Amygdala (tissue), 56 donors: ENCODE measurements around the gene PFKFB1.
A peak's percentile ranks its signal among the peaks of the same experiment; 100 is the strongest.

Experiments used
- DNase-seq, 56 donors: peaks; one replicate each; lab custom pipeline; 2025; lab: John Stamatoyannopoulos, UW

PFKFB1 gene

DNA sequence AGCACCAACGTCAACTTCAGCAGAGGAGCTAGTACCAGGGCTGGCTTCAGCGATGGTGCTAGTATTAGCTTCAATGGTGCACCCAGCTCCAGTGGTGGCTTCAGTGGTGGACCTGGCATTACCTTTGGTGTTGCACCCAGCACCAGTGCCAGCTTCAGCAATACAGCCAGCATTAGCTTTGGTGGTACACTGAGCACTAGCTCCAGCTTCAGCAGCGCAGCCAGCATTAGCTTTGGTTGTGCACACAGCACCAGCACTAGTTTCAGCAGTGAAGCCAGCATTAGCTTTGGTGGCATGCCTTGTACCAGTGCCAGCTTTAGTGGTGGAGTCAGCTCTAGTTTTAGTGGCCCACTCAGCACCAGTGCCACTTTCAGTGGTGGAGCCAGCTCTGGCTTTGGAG lies 65.1 kb downstream of the PFKFB1 start:
- DNase-seq, result no peak

DNA sequence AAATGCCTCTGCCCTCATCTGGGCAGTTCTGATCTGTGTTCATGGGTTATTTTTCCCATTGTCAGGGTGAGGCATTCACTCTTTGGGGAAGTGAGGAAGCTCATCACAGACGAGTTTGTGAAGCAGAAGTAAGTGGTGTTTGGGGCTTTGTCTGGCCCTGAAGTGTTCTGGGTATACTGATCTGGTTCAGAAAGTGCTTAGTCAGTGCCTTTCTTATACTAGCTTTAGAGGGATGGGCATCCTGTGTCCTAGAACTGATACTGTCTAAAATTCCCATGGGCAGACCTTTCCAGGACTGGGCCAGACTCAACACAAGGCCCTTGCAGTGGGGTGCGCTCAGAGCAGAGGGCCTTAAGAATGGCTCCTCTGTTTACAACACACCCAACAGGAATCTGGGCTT lies 67.0 kb downstream of the PFKFB1 start:
- no peak for DNase-seq

DNA sequence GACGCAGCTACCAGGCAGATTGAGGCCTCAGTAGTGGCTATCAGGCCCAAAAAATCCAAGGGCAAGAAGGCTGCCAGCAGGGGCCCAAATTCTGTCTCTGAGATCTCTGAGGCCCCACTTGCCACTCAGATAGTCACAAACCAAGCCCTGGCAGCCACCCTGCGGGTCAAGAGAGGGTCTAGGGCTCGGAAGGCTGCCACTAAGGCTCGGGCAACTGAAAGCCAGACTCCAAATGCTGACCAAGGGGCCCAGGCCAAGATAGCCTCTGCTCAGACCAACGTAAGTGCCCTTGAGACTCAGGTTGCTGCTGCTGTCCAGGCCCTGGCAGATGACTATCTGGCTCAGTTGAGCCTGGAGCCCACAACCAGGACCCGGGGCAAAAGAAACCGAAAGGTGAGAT lies 70.6 kb downstream of the PFKFB1 start:
- no peak for DNase-seq

DNA sequence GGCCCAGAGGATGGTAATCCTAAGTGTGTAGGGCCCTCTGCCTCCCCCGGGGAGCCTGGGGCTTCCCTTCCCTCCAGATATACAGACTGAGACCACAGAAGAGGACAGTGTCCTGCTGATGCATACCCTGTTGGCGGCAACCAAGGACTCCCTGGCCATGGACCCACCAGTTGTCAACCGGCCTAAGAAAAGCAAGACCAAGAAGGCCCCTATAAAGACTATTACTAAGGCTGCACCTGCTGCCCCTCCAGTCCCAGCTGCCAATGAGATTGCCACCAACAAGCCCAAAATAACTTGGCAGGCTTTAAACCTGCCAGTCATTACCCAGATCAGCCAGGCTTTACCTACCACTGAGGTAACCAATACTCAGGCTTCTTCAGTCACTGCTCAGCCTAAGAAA lies 71.4 kb downstream of the PFKFB1 start:
- no peak for DNase-seq

DNA sequence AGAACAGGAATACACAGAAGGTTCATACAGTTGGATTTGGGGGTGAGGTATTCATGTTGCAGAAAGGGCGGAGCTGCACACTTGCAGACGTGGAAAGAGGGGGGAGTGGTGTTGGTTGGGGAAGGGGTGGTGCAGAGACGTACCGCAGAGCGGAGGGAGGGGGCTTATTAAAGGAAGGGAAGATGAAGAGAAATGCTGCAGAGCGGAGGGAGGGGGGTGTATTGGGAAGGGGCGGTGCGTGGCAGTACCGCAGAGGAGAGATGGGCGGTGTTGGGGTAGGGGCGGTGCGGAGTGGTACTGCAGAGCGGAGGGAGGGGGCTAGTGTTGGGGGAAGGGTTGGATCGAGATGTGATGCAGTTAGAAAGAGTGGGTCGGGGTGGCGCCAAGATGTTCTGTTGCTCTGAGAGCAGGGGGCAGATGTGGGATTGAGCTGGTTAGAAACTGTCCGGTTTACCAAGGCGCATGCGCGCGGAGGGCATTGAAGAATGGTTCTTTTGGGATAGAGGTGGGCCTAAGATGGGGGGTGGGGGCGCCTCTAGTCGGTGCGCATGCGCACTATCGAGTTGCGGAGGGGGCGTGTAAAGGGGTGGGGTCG lies 72.5 kb downstream of the PFKFB1 start:
- DNase-seq, result peak in 53 of 56 donors; percentile 4 to 78 (median 49)

DNA sequence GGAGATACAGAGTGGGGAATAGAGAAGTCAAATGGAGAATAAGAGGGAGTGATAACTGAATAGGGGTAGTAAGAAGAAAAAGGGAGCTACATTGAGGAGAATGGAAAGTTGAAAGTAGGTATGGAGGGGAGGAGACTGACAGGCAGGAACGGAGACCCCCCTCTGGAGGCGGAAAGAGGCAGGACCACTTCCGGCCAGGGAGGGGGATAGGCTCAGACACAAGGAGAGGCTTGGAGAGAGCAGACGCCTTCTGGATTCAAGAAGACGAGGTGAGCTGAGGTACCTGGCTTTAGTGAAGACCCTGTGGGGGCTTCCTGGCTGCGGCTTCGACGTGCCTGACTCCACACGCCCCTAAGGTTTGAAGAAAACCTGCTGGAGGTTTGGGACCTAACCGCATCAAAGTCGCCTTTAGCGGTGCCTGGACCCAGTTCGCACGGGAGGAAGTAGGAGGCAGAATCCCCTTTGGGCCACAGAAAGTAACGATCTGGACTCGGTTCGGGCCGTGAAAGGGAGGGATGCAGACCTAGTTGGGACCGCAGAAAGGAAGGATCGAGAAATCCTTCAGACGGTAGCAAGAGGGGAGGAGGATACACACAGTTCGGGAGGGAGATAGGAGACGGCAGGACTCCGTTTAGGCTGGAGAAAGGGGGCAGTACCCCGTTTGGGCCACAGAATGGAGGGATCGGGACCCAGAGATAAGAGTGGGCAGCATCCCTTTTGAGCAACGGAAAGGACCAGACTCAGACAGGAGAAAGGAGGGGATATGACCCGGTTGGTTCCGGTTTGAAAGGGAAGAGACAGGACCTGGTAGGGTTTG lies 73.2 kb downstream of the PFKFB1 start, which contains the start of gene TRO:
Gene TRO, plus strand, starts transcription at position 215 of the 817 bp plus-strand sequence. CDS start 1,423 bp downstream, outside the sequence.
- peak in 13 of 56 donors; percentile 0 to 30 (median 6) for DNase-seq

DNA sequence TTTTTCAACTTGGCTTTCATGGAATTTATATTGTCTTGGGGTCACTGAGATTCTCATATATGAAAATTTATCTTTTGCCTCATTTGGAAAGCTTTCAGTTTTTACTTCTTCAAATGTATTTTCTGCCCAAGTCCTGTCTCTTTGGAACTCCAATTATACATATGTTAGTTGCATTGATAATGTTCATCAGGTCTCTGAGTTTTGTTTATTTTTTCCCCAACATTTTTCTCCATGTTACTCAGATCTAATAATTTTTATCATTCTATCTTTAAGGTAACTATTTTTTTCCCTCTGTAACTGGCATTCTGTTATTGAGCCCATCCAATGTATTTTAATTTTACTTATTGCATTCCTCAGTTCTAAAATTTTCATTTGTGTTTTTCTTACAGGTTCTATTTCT lies 84.0 kb downstream of the PFKFB1 start:
- no peak for DNase-seq

DNA sequence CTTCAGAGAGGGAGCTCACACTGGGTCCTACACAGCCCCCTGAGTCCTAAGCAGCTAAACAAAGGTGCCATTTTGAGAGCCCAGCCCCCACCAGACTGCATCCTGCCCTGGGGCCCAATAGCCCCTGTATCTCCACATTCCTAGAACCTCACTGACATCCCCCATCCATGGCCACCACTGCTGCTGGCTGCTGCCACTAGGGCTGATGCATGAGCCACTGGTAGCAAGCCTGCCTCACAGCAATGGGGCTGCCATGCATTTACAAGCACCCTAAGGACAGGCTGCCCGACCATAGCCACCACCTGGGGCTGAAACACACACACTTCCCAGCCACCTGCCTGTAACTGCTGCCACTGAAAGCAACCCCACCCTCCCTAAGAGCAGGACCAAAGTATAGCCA lies 99.8 kb downstream of the PFKFB1 start:
- DNase-seq, result no peak

DNA sequence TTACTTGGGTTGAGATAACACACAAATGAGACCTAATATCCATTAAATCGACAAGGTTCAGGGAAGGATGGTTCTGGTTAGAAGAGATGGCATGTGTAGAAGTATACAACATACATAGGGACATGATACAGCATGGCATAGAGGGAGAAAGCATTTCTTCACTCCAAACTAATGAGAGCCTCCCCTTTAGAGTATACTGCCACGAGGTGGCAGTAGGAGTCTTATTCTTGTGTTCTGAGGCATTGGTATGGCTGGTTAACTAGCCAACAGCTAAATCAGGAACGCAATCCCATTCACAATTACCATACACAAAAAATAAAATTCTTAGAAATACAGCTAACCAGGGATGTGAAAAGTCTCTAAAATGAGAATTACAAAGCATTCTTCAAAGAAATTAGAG lies 102.4 kb downstream of the PFKFB1 start:
- DNase-seq, result peak in 9 of 56 donors; percentile 0 to 44 (median 1)

DNA sequence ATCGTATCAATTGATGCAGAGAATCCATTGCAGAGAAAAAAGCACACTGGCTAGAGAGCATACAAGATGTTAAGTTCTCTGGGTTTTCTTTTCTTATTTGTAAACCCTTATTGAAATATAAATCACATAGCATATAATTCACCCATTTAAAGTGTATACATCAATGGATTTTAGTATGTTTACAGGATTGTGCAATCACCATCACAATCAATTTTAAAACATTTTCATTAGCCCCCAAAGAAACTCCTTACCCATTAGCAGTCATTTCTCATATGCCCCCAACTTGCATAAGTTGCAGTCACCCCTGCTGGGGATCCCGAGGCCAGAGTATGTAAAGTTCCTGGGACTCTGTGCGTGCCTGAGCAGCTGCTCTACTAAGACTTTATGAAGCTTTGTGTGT lies 108.2 kb downstream of the PFKFB1 start:
- DNase-seq, result no peak
